K562 (cell line): ENCODE data around the gene PRICKLE3. TPM values are rescaled to one million over a fixed set of nuclear protein-coding genes. Genes with fewer than 3 reads are reported as not detected.

Experiments
- BCOR ChIP-seq: fragments of 450-650 bp; IDR thresholded peaks from 2 replicates; pipeline ENCODE4 v1.6.1; 2016
- HLTF ChIP-seq: fragments of 450-650 bp; IDR thresholded peaks from 2 replicates; pipeline ENCODE4 v1.6.1; 2016
- MGA ChIP-seq: fragments of 450-650 bp; IDR thresholded peaks from 2 replicates; pipeline ENCODE4 v1.6.1; 2016; ENCODE audit warnings: mild to moderate bottlenecking, moderate library complexity
- polyA plus RNA-seq, 8 experiments: library from polyadenylated mRNA; depleted of rRNA in 4 of 8; stranded (reverse) in 5 of 8; unstranded in 3 of 8; fragments of >200 nt; fragmentation: Nextera tagmentation in 2 of 8; fragmentation: Illumina TruSeq in 1 of 8; extraction: Ambion mirVana in 2 of 8; extraction: Trizol in 1 of 8; gene quantifications; 2 replicates each; pipeline versions ENCODE4 v1.2.1 to v1.2.3, GENCODE V29; 2011 to 2014; ENCODE audit warnings: inconsistent platforms in 1 of 8, missing spikeins in 1 of 8
- total RNA-seq, 7 experiments: library from RNA; depleted of rRNA in 6 of 7; stranded (reverse); fragments of >200 nt in 6 of 7; fragmentation: Illumina TruSeq in 2 of 7; extraction: Trizol in 2 of 7; gene quantifications; 2 replicates each; pipeline versions ENCODE4 v1.2.1 to v1.2.3, GENCODE V29; 2011 to 2021; ENCODE audit warnings: low replicate concordance in 1 of 7
- TF ChIP-seq, protein P1 (sequence below), 2 experiments: fragments of 450-650 bp; formaldehyde crosslinking in 1 of 2; IDR thresholded peaks; 2 replicates each; pipeline versions ENCODE4 v1.4.0 to v1.6.1; 2014 to 2020; ENCODE audit warnings: mild to moderate bottlenecking in 2 of 2, borderline replicate concordance in 1 of 2, low read depth in 1 of 2

The PRICKLE3 gene
- total and polyA plus RNA-seq, 9 of the 15 experiments (the other 6 are each of a cell fraction or from before 2014, with no cell fraction given): 1.1 to 44.3 (median 14.0) TPM

- TF ChIP-seq MGA: 0 out of 2 replicates have a peak, but pooled peaks have one; percentile 11
- TF ChIP-seq, protein P1, sequence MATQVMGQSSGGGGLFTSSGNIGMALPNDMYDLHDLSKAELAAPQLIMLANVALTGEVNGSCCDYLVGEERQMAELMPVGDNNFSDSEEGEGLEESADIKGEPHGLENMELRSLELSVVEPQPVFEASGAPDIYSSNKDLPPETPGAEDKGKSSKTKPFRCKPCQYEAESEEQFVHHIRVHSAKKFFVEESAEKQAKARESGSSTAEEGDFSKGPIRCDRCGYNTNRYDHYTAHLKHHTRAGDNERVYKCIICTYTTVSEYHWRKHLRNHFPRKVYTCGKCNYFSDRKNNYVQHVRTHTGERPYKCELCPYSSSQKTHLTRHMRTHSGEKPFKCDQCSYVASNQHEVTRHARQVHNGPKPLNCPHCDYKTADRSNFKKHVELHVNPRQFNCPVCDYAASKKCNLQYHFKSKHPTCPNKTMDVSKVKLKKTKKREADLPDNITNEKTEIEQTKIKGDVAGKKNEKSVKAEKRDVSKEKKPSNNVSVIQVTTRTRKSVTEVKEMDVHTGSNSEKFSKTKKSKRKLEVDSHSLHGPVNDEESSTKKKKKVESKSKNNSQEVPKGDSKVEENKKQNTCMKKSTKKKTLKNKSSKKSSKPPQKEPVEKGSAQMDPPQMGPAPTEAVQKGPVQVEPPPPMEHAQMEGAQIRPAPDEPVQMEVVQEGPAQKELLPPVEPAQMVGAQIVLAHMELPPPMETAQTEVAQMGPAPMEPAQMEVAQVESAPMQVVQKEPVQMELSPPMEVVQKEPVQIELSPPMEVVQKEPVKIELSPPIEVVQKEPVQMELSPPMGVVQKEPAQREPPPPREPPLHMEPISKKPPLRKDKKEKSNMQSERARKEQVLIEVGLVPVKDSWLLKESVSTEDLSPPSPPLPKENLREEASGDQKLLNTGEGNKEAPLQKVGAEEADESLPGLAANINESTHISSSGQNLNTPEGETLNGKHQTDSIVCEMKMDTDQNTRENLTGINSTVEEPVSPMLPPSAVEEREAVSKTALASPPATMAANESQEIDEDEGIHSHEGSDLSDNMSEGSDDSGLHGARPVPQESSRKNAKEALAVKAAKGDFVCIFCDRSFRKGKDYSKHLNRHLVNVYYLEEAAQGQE (IDR thresholded peaks at IDR 0.05; ENCODE audit: borderline replicate concordance): peak; percentile 9; the same call in 1 of the 2 replicates
- TF ChIP-seq, protein P1 (CRISPR knock-in tag; IDR thresholded peaks at IDR 0.05; ENCODE audit: low read depth): no peak
- no peak for TF ChIP-seq HLTF
- no peak for TF ChIP-seq BCOR
Measured at GRCh38 chrX:49175435-49176274, 10.5 kb downstream of the PRICKLE3 start (continued).
